ENCODE data around the gene DGKQ. TPM values are rescaled to one million over a fixed set of nuclear protein-coding genes. Genes with fewer than 3 reads are reported as not detected.

Gene DGKQ
- total RNA-seq, 1 donor from 2014 or later = 5.1 TPM

DNA sequence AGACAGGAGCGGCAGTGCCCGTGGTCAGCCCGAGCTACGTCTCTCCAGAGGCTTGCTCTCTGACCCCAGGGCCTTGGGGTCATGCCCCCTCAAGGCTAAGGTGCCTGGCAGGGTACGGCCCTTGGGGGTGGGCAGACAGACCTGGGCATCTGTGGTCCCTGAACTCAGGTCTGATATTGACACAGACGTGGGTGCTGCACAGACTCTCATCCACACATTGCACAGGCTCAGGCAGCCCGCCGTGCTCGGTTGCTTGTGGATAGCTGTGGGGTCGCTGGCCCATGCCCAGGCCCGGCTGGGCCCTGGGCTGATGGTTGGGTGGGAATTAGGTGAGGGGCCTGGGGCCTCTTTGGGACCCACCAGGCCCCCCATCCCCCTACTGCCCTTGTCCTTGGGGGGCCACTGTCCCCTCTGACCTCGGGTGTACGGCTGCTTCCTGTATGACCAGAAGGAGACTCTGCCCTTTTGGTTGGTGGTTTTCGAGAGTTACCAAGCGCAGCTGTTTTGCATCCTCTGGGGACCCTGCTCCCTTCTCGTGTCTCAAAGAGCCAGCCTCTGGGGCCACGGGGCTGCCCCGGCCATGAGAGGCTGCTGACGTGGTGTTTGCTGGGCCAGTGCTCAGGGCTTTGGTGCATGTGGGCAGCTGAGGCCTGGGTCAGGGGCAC is 48.1 kb upstream of the DGKQ start:
- Histone ChIP-seq H4K20me1 (ENCODE audit: low read depth) (peaks cover 38% of the 10 kb centered on the region), H3K27ac (no peak overlapping the region), H3K4me2 (no peak overlapping the region), H3K9ac (no peak overlapping the region), H3F3A (ENCODE audit: low read depth) (no peaks in the 10 kb centered on the region), H3K9me3 (ENCODE audit: low read depth) (no peaks in the 10 kb centered on the region), H3K36me3 (no peaks in the 10 kb centered on the region), H3K79me2 (ENCODE audit: low read depth) (peaks cover 14% of the 10 kb centered on the region), H2AFZ (replicated peaks) (no peak overlapping the region), H3K4me3 (no peak overlapping the region), H3K27me3 (no peaks in the 10 kb centered on the region), H3K4me1 (peaks cover 27% of the 10 kb centered on the region)
- peaks cover 3% of the 10 kb centered on the region for H3K9me3 Mint-ChIP-seq
- H3K36me3 Mint-ChIP-seq = peaks cover 5% of the 10 kb centered on the region
- no peak for DNase-seq (ENCODE audit: low spot score)
- H3K4me1 Mint-ChIP-seq = peaks cover 11% of the 10 kb centered on the region
- no peak overlapping the region for H3K4me3 Mint-ChIP-seq
- TF ChIP-seq, protein P1, sequence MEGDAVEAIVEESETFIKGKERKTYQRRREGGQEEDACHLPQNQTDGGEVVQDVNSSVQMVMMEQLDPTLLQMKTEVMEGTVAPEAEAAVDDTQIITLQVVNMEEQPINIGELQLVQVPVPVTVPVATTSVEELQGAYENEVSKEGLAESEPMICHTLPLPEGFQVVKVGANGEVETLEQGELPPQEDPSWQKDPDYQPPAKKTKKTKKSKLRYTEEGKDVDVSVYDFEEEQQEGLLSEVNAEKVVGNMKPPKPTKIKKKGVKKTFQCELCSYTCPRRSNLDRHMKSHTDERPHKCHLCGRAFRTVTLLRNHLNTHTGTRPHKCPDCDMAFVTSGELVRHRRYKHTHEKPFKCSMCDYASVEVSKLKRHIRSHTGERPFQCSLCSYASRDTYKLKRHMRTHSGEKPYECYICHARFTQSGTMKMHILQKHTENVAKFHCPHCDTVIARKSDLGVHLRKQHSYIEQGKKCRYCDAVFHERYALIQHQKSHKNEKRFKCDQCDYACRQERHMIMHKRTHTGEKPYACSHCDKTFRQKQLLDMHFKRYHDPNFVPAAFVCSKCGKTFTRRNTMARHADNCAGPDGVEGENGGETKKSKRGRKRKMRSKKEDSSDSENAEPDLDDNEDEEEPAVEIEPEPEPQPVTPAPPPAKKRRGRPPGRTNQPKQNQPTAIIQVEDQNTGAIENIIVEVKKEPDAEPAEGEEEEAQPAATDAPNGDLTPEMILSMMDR (IDR thresholded peaks at IDR 0.05) = no peak
- TF ChIP-seq EZH2 (IDR thresholded peaks at IDR 0.05) (no peak), EZH2phosphoT487 (IDR thresholded peaks at IDR 0.05) (no peak)
- no peak overlapping the region for H3K27ac Mint-ChIP-seq
- peaks cover 4% of the 10 kb centered on the region for H3K27me3 Mint-ChIP-seq (ENCODE audit: insufficient read depth, low read depth)

DNA sequence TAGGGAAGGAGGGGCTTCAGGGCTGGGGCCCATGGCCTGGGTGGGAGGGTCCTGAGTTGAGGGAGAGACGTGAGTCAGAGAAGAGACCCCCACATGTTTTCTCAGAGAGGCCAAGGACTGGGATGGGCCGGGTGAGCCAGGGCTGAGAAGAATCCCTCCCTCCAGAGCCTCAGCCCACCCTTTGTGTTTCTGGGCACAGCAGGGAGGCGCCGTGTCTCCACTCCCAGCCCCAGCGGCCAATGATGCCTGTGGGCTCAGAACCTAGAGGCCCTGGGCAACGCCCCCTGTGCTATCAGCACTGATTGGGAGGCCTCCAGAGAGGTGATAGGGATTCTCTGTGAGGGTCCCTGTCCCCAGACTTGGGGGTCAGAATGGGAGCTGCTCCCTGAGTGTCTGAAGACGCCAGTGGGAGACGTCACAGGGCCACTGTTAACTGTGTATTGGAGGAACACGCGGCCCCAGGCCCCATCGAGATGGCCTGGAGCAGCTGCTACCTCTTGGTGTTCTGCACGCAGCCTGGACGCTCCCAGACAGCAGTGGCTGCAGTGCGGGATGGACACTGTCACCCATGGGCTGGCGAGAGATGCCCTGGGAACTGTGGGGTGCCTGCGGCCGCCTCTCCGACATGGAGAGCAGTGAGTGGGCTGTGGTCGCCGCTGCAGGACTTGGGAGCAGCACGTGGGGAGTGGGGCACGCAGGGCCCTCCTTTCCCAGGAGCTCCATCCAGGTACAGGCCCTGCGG is 46.5 kb upstream of the DGKQ start:
- Histone ChIP-seq H4K20me1 (ENCODE audit: low read depth) (peaks cover 53% of the 10 kb centered on the region), H3K36me3 (no peaks in the 10 kb centered on the region), H3K27me3 (no peaks in the 10 kb centered on the region), H3K79me2 (ENCODE audit: low read depth) (peaks cover 22% of the 10 kb centered on the region), H3K4me2 (peak overlapping the region; percentile 43), H3K9ac (no peak overlapping the region), H2AFZ (replicated peaks) (no peak overlapping the region), H3F3A (ENCODE audit: low read depth) (peaks cover 3% of the 10 kb centered on the region), H3K27ac (no peak overlapping the region), H3K4me3 (no peak overlapping the region), H3K9me3 (ENCODE audit: low read depth) (no peaks in the 10 kb centered on the region), H3K4me1 (peaks cover 38% of the 10 kb centered on the region)
- Mint-ChIP-seq H3K4me1 (peaks cover 11% of the 10 kb centered on the region), H3K9me3 (no peaks in the 10 kb centered on the region), H3K4me3 (no peak overlapping the region), H3K27me3 (ENCODE audit: insufficient read depth, low read depth) (peaks cover 3% of the 10 kb centered on the region), H3K36me3 (no peaks in the 10 kb centered on the region), H3K27ac (no peak overlapping the region)
- DNase-seq (ENCODE audit: low spot score) = peak; percentile 76
- TF ChIP-seq EZH2phosphoT487 (IDR thresholded peaks at IDR 0.05) (no peak), EZH2 (IDR thresholded peaks at IDR 0.05) (no peak)
- TF ChIP-seq, protein P1 (IDR thresholded peaks at IDR 0.05) = no peak

GRCh38 chr4:1019320-1019719 is 46.0 kb upstream of the DGKQ start:
- H3K4me1 ChIP-seq = peaks cover 43% of the 10 kb centered on the region
- no peak overlapping the region for H3K9ac ChIP-seq
- peak overlapping the region; percentile 43 for H3K4me2 ChIP-seq
- H3K4me3 Mint-ChIP-seq = no peak overlapping the region
- peaks cover 22% of the 10 kb centered on the region for H3K79me2 ChIP-seq (ENCODE audit: low read depth)
- DNase-seq (ENCODE audit: low spot score) = no peak
- no peak overlapping the region for H2AFZ ChIP-seq (replicated peaks)
- no peaks in the 10 kb centered on the region for H3K9me3 ChIP-seq (ENCODE audit: low read depth)
- peaks cover 9% of the 10 kb centered on the region for H3F3A ChIP-seq (ENCODE audit: low read depth)
- TF ChIP-seq, protein P1 (IDR thresholded peaks at IDR 0.05) = no peak
- no peak for TF ChIP-seq EZH2 (IDR thresholded peaks at IDR 0.05)
- no peak for TF ChIP-seq EZH2phosphoT487 (IDR thresholded peaks at IDR 0.05)
- no peak overlapping the region for H3K27ac ChIP-seq
- peaks cover 59% of the 10 kb centered on the region for H4K20me1 ChIP-seq (ENCODE audit: low read depth)
- H3K36me3 Mint-ChIP-seq = no peaks in the 10 kb centered on the region
- H3K27me3 ChIP-seq = no peaks in the 10 kb centered on the region
- H3K4me1 Mint-ChIP-seq = peaks cover 12% of the 10 kb centered on the region
- H3K4me3 ChIP-seq = no peak overlapping the region
- H3K36me3 ChIP-seq = no peaks in the 10 kb centered on the region
- H3K27ac Mint-ChIP-seq = no peak overlapping the region
- H3K9me3 Mint-ChIP-seq = no peaks in the 10 kb centered on the region
- H3K27me3 Mint-ChIP-seq (ENCODE audit: insufficient read depth, low read depth) = peaks cover 3% of the 10 kb centered on the region
